Activated CD4-positive, alpha-beta T cell treated with anti-CD3 and anti-CD28 coated beads for 24 hours (primary cell): ENCODE measurements around the gene GALNT13.
"Not testable (repeated sequence)": the region's sequence is repeated elsewhere in the genome, so short reads cannot be mapped to it uniquely, and the experiment has no call there.

Experiments used
- DNase-seq, 2 donors: peaks; one replicate each; pipeline ENCODE4 v3.0.0-alpha.2; 2020; ENCODE audit warnings: low read depth in 2 of 2

The GALNT13 gene

DNA sequence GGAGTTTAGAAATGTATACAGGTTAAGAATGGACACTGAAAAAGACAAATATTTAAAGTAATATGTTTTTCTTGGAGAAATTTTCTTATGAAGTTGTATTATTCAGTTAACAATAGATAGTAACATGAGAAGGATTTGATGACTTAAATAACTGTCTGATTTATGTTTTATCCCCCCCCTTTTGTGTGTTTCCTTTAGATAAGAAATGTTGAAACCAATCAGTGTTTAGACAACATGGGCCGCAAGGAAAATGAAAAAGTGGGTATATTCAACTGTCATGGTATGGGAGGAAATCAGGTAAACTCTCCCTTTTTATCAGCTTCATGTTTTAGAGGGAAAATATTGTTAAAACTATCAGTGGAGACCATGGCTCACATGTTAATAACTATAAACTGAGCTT lies 537.1 kb downstream of the GALNT13 start:
- DNase-seq: no peak

DNA sequence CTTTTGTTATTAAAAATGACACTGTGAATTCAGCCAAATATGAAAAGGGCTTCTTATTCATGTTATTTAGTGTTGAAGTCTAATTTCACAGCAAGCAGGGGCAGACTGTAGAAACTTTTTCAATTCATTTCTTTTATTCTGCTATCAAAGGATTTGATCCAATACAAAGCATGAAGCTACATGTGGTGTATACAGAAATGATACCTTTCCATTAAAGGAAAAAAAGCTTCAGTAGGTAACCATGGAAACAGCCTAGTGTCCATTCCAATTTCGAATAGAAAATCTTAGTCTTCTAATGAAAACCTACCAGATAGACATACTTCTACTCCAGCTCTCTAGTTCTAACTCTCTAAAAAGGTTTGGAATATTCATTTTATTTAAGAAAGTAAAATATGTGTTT lies 550.5 kb downstream of the GALNT13 start:
- no peak for DNase-seq

DNA sequence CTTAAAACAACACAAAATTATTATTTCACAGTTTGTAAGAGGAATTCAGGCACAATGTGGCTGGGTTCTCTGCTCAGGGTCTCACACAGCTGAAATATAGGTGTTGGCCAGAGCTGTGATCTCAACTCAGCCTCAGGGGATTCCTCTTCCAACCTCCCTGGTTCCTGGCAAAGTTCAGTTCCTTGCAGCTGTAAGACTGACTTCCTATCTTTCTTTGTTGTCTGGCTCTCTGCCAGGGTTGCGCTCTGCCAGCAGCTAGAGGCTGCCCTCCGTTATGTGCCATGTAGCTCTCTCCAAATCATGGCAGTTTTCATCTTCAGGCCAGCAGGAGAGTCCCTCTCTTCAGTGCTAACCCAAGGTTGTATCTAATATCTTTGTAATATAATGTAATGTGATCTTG lies 554.3 kb downstream of the GALNT13 start:
- no peak for DNase-seq

DNA sequence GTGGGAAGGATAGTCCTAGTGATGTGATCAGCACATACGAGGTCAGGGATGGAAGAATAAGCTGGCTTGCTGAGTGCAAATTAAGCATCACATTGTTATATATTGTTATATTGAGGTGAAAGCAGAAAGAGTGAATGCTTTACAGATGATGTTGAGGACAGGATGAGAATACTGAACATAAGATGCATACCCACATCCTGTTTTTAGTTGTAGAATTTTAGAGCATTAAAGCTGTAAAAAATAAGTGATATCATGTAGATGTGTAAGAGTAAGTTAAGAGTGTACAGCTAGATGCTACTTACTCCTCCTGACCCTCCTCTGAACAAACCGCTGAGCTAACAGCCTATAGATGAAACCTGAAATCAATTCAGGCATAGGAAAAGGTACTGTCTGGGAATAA lies 555.7 kb downstream of the GALNT13 start:
- no peak for DNase-seq

DNA sequence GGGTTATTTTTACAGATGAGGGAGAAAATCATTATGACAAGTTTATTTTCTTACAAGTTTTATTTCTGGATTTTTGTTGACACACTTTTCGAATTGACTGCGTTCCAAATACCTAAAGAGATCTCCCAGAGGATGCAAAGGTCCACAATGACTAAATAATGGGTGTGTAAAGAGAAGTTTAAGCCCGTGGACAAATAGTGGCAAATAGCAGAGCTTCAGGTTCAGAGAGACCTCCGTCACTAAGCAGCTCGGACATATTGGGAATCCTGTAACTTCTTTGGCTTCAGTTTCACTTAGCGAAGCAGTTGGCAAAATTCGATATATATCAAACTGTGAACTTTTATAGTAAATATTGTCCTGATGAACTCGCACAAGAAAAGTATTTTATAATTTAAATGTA lies 556.3 kb downstream of the GALNT13 start:
- DNase-seq: no peak

DNA sequence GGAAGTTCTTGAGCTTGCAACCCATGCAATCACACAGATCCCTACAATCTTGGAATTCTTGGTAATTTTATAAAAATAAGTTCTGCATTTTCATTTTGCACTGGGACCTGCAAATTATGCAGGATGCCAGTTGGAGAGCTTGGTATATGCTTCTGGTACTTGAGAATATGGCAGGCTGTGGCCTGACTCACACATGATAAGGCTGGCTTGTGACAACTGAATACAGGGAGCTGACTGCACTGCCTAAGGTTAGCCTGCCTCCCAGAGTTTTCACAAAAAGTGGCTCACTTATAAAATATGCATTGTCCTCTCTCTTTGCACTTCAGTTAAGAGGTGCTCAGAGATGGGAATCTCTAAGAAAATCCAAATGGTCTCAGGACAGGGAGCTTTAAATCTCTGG lies 561.3 kb downstream of the GALNT13 start:
- DNase-seq: no peak

DNA sequence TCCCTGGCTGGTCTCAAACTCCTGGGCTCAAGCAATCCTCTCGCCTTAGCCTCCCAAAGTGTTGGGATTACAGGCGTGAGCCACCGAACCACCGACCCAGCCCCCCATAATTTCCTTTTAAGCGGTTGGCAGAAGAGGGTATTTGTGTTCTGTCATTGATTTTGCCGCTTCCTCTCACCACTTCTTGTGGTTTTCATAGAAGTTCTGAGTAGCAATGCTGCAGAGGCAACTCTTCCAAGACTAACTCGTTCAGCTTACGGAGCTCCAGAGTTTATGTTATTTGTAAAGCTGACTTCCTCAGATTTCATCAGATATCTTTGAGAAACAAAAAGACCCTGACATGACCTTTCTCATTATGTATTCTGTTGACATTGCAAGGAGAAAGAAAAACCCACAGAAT lies 565.4 kb downstream of the GALNT13 start:
- no peak for DNase-seq

DNA sequence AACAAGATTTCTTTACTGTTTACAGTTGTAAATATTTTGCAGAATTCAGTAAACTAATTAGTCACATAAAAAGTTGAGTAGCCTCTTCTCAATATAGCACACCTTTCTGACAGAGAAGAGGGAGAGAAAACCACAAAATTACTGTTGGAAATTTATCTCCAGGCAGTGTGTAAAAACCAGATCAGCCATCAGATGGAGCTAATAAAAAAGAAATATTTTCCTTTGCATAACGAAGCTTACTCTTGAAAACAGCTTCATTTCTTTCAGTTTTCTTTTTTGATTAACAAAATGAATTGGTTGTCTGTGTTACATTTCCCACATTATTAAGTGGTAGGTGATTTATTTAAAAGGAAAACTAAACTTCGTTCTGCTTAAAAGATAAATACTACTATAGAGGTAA lies 567.4 kb downstream of the GALNT13 start:
- DNase-seq: no peak

DNA sequence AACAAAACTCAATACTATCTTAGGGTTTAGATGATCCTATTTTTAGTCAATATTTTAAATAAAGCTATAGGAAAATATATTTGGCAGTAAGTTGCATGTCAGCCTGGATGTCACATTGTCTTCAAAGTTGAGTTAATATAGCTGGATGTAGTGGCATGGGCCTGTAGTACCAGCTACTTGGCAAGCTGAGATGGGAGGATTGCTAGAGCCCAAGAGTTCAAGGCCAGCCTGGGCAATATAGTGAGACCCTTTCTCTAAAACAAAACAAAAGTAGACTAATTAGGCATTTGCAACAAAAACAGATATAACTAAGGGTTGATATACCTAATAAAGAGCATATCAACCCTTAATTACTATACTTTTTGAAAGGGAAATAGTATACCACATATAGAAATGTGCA lies 572.2 kb downstream of the GALNT13 start:
- DNase-seq: no peak

DNA sequence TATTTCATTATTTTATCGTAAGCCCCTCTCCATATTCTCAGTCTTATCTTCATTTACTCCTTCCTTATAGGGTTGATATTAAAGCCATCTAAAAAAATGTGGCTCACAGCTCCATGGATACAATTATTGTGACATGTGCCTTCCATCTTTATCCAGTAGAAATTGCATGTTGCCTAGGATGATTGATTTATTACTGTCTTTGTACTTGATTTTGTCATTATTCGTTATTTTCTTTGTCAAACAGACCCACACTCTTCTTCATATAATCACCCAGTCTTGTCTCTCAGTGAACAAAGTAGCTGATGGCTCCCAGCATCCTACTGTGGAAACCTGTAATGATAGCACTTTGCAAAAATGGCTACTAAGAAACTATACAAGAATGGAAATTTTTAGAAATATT lies 574.6 kb downstream of the GALNT13 start:
- DNase-seq: no peak

DNA sequence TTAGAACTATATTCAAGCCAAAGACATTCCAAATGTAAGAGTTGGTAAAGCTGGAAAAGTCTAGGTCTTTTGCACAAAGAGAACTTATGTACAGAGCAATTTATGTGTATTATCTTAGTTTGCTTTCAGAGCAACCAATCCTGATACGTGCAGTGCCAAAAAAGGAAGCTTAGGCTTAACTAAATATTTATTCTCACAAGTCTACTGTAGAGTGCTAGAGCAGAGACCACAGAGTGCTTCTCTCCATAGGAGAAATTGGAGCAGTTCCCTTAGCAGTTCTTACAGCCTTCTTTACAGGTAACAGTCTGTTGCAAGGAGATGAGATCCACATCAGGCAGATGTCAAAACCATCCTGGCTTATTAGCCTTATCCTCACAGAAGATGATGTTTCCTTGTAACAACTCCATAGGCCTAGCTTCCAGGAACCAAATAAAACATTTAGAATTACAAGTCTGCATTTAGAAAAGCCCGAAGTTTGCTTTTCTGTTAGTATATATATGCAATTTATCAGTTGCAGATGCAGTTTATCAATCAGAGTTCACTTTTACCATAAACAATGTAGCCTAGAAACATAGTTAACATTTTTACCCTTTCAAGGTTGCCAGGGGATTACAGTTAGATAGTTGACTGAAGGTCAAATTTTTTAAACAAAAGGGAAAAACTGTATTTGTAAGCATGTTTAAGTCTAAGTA lies 576.2 kb downstream of the GALNT13 start:
- no peak for DNase-seq

DNA sequence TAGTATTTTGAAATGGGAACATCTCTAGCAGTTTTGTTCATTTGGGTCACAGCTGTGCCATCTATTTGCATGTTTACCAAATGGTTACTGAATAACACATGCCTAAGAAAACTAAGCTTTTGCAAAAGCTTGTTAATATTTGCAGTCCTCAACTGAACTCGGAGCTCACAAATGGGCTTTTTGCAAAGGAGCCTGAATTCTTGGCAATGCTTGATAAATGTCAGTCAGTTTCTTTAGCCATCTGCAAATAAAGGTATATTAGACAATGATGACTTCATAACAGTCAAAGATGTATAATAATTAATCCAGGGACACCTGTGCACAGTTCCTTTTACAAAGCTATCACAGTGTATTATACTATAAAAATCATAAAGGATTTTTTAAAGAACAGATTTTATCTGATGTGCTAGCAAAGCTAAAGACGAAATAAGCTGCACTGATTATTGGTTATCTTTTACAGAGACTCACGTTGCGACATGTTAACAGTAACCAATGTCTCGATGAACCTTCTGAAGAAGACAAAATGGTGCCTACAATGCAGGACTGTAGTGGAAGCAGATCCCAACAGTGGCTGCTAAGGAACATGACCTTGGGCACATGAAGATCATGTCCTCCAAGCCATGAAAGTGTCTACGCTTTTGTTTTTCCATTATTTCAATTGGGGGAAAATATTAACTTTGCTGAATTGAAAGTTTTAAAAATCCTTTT lies 578.4 kb downstream of the GALNT13 start:
- DNase-seq: no peak

DNA sequence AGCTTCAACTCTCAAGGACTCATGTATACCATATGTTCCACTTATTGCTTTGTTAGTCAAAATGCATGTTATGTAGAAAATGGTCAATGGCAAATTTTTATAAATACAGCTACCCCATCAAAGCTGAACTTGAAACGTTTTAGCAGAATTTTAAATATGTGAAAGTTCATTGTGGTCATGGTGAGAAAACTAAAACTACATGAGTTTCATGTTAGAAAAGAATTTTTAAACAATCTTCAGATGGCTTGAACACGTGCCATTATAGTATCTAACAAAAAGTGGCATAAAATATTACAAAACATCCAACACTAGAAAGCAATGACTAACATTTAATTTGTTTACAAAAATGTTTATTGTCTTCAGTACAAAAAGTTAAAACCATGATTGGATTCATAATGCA lies 580.7 kb downstream of the GALNT13 start:
- DNase-seq: no peak

DNA sequence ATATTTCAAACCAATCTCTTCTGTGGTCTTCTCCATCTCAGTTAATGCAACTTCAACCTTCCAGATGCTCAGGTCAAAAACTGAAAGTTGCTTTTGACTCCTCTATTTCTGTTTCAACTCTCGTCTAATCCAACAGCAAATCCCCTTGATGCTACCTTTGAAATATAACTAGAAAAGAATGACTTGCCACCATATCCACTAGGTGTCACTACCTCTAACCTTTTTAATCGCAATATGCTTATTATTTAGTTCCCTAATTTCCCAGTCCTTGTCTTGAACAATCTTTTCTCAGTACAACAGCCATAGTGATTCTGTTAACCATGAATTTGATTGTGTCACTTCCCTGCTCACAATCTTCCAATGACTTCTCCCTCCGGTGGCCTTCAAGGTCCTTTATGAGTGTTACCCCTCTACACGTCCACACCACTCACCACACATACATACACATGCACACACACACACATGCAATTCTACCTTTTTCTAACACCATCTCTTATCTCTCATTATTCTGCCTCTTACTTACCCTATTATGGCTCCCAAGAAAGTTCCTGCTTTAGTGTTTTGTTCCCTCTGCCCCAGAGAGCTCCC lies 581.3 kb downstream of the GALNT13 start:
- no peak for DNase-seq

DNA sequence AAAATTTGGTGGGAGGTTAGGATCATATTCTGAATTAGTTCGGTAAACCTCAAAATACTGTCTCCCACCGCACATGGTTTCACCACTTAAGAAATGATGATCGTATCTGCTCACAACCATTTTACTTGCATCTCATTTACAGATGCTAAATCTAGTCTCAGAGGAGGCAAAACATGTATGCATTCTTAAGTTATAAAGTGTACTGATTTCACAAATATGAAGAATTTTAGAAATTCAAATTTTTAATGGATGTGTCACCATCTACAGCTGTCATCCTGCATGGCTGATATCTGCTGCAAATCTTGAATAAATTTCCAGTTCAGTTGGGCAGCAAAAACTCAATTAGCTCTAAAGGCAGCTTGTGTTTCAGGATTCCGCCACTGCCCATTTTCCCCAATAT lies 583.4 kb downstream of the GALNT13 start:
- DNase-seq: no peak

DNA sequence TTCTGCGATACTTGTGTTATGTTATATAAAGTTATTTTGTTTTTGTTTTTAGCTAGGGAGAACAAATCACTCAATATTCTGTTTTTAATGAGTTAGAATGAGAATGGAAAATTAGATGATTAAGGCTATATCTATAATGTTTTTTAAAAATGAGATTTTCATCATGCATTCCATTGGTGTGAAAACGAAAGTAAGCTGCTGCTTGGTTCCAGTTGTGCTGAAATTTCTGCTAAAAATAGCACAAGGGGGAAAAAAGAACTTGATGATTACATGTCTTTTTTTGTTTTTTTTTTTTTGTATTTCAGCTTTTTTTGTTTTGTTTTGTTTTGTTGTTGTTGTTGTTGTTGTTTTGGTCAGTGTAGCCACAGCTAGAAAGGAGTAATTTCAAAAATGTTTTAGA lies 584.1 kb downstream of the GALNT13 start:
- no peak for DNase-seq

DNA sequence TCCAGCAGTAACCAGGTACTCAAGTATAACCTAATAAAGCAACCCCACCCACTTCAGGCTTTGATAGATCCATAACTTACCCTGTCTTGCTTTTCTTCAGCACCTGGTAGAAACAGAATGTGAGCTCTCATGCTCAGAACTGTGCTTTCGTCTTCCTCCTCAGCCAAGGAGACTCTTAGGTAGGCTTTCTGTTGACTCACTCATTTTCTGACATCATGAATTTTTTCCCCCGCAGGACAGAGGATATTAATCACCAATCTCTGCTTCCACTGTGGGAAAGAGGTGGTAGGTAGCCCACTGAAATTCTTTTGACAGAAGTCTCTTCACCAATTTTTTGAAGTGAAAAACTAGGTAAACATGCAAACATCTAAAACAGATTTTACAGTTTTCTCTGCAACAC lies 585.6 kb downstream of the GALNT13 start:
- DNase-seq: no peak

DNA sequence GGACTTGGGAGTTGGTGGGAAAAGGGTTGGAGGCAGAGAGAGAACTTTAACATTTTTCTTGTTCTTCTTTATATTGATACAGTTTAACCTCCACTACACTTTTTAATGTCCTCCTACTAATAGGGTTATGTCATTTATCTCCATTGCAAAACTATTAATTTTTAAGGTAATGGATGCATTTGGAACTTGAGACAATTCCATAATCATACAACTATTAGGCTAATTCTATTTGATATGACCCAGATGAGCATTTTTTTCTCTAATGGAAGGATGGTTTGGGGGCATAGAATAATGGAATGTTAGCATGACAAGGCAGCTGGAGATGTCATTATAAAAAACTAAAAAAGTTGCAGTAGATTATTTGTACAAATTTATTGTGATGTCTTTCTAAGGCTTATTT lies 587.6 kb downstream of the GALNT13 start:
- DNase-seq: no peak

DNA sequence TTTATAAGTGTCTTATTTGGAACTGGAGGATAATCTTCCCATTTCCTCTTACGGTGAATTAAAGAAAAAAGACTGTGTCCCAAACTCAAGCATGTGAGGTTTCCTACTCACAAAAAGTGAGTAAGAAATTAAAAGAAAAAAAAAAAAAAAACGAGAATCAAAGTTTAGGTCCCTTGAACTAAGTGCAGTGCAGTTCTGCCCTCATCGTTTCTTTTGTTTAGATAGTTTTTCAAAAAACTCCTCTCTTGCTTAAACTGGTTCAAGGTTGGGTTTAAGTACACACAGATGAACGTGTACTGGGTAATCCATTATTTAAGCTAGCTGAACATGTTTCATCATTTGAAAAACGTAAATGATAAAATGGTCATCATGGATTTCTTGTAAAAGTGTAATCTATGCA lies 590.9 kb downstream of the GALNT13 start:
- DNase-seq: no peak

DNA sequence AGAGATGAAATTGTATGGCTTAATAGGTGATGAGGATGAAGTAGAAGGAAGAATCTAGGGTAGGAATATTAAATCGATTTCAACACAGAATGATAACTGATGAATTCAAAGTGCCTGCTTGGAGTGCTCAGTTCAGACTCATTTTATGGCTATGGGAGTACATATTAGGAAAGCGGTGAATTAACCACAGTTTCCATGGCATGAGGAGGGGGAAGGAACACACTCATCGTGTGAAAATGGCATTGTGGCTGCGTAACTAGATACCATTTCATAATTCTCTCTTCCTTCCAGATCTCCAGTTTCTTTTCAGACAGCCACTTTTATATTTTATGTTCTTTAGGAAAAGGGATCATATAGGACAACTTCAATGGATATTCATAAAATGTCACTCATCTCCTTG lies 594.5 kb downstream of the GALNT13 start:
- no peak for DNase-seq

DNA sequence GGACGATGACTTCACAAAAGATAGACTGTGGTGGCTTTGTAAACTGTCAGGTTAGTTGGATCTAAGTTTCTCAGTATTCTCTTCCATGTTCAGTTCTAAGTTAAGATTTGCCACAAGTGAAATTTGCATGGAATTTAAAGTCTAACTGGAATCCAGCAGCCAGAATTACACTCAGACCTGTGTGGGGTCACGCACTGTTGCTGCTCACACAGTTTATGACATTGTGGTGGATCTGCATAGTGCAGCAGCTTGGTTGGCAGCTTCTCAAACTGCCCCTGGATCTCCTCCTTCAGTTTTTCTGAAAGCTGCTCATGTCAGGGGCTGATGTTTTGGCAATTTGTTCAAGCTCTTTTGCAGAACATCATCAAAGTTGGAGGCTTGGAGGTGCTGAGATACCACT lies 598.7 kb downstream of the GALNT13 start:
- DNase-seq: no peak

DNA sequence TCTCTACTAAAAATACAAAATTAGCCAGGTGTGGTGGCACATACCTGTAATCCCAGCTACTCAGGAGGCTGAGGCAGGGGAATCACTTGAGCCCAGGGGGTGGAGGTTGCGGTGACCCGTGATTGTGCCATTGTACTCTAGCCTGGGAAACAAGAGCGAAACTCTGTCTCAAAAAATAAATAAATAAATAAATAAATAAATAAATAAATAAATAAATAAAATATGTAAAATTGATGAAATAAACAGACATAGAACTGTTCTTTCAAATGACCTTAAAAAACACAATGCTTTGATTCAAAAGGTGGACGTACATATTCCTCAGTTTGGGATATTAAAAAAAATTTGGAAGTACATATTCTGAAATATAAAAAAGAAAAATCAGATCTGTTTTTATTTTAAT lies 599.8 kb downstream of the GALNT13 start:
- DNase-seq: not testable (repeated sequence)

DNA sequence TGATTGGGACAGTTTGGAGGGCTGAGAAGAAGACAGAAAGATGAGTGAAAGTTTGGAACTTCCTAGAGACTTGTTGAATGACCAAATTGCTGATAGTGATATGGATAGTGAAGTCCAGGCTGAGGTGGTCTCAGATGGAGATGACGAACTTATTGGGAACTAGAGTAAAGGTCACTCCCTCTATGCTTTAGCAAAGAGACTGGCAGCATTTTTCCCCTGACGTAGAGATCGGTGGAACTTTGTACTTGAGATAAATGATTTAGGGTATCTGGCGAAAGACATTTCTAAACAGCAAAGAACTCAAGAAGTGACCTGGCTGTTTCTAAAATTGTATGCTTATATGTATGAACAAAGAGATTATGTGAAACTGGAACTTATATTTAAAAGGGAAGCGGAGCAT lies 605.6 kb downstream of the GALNT13 start:
- no peak for DNase-seq
